Measurements from ENCODE around the gene NOS1AP.

Gene NOS1AP

DNA sequence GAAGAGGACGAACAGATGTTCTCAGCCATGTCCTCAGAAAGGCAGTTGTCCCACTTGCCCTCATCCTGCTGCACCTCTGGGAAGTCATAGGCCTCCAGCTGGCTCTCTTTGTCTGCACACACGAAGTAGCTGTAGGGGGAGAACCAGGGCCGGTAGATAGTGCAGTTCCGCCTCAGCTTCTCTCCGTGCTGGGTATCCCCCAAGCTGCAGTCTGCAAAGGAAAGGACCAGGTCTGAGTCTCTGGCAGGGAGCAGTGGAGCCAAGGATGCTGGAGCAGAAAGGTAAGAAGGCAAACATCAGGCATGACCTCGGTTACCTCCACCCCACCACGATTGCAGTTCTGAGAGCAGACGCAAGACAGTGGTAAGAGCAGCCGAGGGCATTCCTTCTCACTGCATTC lies 304.9 kb downstream of the NOS1AP start:
- no peak for DNase-seq

DNA sequence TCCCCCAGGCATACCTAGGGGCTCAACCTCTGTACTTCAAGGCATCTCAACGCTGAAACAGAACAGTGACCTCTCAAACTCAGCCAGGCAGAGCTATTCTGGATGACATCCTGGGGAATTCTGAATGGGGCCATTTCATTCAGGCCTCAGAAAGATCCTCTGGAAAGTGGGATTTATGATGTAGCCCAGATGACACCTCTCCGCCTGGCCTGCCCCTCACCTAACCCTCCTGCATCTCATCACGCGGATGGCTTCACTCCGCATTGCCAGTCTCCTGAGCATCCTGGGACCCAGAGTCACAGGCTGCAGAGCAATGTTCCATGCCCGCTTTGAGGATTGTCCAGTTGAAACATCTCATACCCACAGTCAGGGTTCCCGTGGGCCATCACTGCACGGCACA lies 306.0 kb downstream of the NOS1AP start:
- no peak for DNase-seq

DNA sequence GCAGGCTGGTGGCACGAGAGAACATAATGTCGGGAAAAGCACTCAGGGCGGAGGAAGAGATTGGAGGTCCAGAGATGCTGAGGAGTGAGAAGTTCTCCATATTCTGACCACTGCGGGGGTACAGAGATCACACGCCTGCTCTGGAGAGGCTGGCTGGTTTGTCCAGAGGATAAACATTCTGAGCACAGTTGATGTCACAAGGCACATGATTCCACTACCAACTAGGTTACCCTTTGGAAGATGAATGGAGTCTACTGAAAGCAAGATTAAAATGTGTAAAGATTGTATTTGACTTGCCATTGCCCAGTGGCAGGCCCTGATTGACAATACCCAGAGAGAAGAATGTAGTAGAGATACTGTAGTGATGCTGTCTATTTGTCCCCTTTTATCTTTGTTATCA lies 307.2 kb downstream of the NOS1AP start, which contains the start of gene SPATA46:
SPATA46 (minus strand) TSS at position 164 of the 400 bp plus-strand sequence; CDS start at position 100, 64 bp downstream.
- no peak for DNase-seq

GRCh38 chr1:162380061-162380846 lies 310.8 kb downstream of the NOS1AP start:
- no peak for DNase-seq

DNA sequence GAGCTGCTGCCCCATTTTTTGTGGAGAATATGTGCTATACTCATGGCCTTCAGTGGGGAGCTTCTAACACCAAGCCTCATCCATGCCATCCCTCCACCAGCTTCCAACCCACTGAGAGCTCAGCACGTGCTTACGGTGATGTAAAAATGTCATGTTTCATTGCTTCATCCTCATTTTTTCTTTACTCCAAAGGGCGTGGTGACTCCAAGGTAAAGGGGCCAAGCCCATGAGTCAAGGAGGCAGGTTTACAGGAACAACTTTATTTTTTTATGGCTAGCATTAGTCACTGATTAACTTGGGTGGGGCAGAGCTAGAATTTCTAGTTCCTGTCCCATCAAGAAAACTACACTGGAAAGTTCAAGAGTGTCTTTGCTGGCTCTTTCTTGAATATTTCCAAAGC lies 311.9 kb downstream of the NOS1AP start, which contains the start of gene C1orf226:
C1orf226 (plus strand) TSS at position 346 of the 400 bp plus-strand sequence. CDS start 174 bp downstream, outside the sequence.
- no peak for DNase-seq

- DNase-seq, result no peak
Observed at GRCh38 chr1:162381941-162382750, 312.7 kb downstream of the NOS1AP start.

GRCh38 chr1:162383091-162383490 lies 313.6 kb downstream of the NOS1AP start:
- no peak for DNase-seq

DNA sequence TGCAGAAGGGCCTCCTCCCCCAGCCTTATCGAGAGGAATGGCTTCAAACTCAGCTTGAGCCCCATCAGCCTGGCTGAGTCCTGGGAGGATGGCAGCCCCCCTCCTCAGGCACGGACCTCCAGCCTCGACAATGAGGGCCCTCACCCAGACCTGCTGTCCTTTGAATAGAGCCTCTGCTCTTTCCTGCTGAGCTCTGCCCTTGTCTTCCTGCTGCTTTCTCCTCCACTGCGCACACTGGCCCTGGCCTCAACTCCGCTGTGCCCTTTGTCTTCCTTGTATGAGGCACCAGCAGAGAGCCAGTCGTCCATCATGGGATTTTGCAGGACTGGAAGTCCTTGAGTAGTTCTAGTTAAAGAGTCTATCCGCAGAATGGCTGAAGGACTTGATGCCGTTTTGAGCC lies 314.0 kb downstream of the NOS1AP start:
- no peak for DNase-seq

DNA sequence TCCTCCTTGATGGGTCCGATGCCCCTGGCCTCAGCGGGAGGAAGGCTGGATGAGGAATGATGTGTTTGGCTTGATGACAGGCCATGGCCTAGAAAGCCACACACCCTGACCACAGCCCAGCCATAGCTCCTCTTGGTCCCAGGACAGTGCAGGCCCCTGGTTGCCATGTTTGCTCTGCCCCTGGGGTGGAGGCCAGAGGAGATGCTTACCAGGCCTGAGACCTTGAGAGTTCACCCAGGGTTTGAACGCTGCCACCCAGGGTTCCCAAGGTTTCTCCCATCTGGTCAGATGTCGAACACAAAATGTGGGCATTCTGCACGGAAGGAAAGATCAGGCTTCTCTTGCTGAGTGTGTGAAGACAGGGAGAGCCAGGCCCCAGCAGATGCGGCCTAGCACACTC lies 314.6 kb downstream of the NOS1AP start:
- DNase-seq, result no peak

DNA sequence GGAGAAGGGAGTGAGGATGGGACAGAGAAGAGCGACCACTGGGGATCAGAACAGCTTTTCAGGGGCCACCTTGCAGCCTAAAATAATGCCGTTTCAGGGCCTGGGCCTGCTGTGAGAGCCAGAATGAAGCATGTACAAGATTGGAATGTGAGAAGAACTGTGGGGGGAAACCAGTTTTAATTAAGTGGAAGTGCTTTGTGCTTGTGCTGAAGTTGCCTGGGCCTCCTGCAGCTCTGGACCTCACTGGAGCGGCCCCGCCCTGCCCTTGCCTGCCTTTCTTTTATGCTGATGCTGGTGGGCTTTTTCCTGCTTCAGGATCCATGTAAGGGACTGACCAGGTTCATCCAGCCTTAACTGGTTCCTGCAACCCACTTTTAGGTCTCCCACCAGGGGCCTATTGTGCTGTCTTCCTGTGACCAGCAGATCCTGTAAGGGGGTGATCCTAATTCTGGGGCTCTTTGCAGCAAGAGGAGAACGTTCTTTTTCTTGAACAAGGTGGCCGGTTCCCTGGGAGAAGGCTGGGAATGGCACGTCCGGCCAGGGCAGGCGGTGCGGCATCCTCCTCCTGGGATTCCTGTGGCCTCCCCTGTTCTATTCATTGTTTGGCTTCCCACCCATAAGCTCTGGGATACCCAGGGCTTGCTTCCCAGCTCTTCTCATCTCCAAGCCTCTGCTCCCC lies 315.2 kb downstream of the NOS1AP start:
- DNase-seq, result no peak

- DNase-seq, result no peak
Observed at GRCh38 chr1:162385280-162385623, 315.8 kb downstream of the NOS1AP start.

DNA sequence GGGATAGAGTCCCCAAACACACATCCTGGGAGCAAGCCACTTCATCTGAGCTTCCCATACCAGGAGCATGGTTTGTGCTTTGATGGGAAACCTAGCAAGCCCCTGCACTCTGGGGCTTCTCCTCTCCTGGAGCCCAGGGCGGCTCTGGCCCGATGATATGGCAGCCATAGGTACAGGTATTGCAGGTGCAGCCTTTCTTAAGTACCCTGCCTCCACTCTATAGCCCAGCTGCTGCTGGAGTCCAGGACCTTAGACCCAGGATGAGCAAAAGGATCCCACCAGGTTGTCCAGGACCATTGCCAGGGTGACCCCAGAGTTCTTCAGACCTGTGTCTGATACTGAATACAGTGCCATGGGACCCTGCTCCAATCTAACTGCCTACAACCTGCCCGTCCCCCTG lies 316.2 kb downstream of the NOS1AP start:
- DNase-seq, result no peak

DNA sequence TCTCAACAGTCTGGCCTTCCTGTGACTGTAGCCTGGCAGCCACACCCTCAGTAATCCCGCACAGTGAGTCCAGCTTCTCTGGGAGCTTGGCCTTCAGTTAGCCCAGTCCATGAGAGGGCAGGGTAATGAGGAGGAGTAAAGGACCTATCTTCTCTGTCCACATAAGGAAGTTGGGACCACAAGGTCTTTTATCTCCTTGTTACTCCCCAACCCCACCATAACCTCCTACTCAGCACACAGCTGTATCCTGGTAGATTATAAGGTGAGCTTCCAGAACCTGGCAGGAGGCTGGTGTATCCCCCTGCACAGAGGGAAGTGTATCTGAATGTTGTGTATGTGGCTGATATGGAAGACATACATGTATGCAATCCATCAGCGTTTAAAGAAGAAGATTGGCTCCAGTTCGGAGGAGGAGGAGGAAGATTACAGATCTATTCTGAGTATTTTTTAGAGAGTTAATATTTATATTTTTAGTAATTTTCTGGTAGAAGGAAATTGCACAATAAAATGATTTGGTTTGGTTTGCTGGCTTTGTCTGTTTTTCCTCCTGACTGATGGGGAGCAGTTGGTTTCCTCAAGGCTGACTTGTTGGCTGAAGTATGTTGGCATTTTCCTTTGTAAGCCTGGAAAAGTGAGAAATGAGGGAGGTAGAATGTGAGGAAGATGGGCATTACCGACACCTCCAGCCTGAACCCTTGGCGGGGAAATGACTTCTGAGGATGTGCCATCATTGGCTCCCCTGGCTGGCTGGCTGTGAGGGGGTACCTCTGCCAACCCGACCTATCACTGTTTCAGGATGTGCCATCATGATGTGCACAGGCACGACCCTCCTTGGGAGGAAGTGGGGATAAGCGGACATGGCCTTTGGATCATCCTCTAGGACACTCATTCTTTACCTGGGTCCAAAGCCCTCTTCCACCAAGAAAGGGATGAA lies 317.1 kb downstream of the NOS1AP start:
- DNase-seq, result no peak

DNA sequence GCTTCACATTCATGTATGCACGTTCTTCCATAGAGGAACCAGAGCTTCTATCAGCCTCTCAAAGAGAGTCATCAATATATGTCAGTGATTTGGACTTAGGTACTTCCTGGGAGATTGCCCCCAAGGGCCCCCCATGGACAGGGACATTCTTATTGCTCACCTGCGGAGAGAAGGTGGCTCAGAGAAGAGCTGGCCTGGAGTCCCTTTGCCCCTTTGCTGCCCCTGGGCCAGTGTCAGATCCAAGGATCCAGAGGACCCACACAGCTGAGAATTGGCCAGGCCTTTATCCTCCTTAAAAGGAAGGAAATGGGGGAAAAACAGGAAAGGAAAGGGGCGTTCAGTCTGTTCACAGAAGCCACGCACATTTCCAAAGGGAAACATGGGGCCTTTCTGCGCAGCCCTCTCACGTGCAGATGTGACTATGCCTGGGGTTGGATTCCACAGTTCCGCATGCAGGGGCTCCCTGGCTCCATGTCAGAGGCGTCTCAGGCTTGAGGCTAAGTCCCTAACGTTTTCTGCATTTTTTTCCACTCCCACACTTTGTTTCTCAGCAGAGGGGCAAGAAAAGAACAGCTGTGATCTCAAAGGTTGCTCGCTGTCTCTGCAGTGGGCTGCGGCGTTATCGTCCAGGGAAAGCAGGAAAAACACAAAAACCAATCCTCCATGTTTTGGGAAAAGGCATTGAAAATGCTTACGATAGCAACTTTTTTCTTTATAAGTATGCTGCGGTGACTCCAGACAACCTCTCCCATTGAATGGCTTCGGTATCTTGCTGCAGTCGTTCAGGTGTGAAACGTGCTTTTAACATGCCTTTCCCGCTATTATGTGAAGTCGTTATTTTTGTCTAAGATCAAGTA lies 318.0 kb downstream of the NOS1AP start:
- DNase-seq, result no peak

DNA sequence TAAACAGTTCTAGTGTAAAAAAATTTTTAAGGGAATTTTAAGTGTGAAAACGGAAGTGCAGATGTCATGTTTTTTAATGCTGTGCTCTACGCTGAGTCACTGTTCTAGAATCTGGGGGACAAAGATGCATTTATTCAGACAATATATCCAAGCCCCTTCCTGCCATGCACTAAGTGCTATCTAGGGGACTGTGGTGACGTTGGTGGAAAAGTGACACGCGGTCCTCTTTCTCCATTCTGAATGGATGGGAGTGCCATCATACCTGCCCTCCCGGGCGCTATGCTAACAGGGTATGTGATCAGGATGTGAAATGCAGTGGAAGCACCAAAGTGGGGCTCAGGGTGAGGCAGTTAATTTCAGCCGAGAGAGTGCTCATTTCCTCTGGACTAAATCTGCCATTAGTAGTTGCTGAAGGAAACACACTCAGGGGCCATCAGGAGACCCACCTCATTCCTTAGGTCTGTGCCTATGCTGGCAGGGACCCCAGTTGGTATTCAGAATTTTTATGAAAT lies 318.6 kb downstream of the NOS1AP start:
- no peak for DNase-seq

DNA sequence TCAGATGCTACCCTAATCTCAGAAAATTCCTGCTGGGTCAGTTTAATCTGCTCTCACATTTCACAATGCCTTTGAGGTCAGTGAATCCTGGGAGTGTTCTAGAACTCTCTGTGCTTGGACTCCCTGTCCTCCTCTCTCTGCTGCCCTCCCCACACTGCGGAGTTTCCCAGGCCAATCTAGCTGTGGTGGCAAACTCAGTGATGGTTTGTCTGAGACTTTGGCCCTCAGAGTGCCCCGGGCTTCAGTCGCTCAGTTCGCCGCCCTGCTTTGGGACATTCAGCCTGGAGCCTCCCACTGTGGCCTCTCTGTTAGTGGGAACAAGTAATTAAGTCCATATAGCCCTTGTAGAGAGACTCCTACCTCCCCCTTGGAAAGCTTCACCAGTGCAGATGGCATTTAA lies 319.1 kb downstream of the NOS1AP start:
- DNase-seq, result no peak

DNA sequence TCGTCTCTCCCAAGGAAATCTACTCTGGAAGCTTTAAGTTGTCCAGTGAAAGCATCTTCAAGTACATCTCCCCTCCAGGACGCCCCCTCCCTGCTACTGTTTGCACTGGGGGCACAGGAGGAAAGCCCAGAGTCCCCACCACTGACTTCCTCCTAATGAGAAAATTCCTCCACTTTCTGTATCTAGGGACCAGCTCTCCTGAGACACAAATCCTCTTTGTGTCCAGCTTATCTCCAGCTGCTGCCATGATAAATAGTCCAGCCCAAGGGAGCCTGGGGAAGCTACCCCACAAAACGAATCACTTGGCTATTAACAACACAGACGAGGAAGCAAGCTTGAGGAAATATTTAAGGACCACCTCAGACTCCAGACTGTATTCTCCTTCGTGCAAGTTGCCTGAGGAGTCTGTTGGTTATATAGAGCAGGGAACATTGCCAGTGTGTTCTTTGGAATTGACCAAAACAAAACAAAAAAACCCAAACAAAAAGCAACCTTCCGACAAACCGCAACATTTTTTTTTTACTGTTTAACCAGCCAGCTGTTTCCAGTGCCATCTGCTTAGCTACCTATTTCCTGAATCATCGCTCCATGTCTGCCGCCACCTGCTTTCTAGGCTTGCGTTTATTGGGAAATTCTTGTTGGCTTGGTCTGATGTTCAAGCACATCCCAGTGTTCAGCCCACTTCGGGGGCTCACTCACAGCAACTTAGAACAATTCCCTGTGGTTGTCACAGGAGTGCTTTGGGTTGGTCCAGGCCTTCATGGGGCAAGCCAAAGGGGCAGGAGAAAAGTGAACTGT lies 319.7 kb downstream of the NOS1AP start:
- no peak for DNase-seq

- no peak for DNase-seq
Observed at GRCh38 chr1:162389971-162390370, 320.5 kb downstream of the NOS1AP start.

GRCh38 chr1:162390396-162391185 lies 321.1 kb downstream of the NOS1AP start:
- no peak for DNase-seq
